Measurements from ENCODE around the gene PER2. TPM values are rescaled to one million over a fixed set of nuclear protein-coding genes. Genes with fewer than 3 reads are reported as not detected.

The PER2 gene
- total RNA-seq, 1 donor from 2014 or later: 3.7 TPM

- Mint-ChIP-seq H3K4me1 (ENCODE audit: unreplicated experiment) (no peaks in the 10 kb centered on the region), H3K36me3 (ENCODE audit: unreplicated experiment) (peaks cover 5% of the 10 kb centered on the region), H3K27me3 (ENCODE audit: unreplicated experiment) (no peaks in the 10 kb centered on the region), H3K27ac (ENCODE audit: unreplicated experiment) (no peak overlapping the region), H3K9me3 (ENCODE audit: unreplicated experiment) (no peaks in the 10 kb centered on the region), H3K4me3 (ENCODE audit: unreplicated experiment) (no peak overlapping the region)
- DNase-seq (ENCODE audit: extremely low spot score, unreplicated experiment): no peak
- TF ChIP-seq, protein P1, sequence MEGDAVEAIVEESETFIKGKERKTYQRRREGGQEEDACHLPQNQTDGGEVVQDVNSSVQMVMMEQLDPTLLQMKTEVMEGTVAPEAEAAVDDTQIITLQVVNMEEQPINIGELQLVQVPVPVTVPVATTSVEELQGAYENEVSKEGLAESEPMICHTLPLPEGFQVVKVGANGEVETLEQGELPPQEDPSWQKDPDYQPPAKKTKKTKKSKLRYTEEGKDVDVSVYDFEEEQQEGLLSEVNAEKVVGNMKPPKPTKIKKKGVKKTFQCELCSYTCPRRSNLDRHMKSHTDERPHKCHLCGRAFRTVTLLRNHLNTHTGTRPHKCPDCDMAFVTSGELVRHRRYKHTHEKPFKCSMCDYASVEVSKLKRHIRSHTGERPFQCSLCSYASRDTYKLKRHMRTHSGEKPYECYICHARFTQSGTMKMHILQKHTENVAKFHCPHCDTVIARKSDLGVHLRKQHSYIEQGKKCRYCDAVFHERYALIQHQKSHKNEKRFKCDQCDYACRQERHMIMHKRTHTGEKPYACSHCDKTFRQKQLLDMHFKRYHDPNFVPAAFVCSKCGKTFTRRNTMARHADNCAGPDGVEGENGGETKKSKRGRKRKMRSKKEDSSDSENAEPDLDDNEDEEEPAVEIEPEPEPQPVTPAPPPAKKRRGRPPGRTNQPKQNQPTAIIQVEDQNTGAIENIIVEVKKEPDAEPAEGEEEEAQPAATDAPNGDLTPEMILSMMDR (IDR thresholded peaks at IDR 0.05): no peak
Measured at GRCh38 chr2:238220892-238221521, 67.4 kb downstream of the PER2 start.

- Mint-ChIP-seq H3K4me1 (ENCODE audit: unreplicated experiment) (no peaks in the 10 kb centered on the region), H3K36me3 (ENCODE audit: unreplicated experiment) (peaks cover 1% of the 10 kb centered on the region), H3K9me3 (ENCODE audit: unreplicated experiment) (no peaks in the 10 kb centered on the region), H3K27me3 (ENCODE audit: unreplicated experiment) (peaks cover under 1% of the 10 kb centered on the region), H3K4me3 (ENCODE audit: unreplicated experiment) (no peak overlapping the region), H3K27ac (ENCODE audit: unreplicated experiment) (no peak overlapping the region)
- no peak for DNase-seq (ENCODE audit: extremely low spot score, unreplicated experiment)
- TF ChIP-seq, protein P1 (IDR thresholded peaks at IDR 0.05): no peak
Measured at GRCh38 chr2:238220274-238220891, 68.0 kb downstream of the PER2 start.

DNA sequence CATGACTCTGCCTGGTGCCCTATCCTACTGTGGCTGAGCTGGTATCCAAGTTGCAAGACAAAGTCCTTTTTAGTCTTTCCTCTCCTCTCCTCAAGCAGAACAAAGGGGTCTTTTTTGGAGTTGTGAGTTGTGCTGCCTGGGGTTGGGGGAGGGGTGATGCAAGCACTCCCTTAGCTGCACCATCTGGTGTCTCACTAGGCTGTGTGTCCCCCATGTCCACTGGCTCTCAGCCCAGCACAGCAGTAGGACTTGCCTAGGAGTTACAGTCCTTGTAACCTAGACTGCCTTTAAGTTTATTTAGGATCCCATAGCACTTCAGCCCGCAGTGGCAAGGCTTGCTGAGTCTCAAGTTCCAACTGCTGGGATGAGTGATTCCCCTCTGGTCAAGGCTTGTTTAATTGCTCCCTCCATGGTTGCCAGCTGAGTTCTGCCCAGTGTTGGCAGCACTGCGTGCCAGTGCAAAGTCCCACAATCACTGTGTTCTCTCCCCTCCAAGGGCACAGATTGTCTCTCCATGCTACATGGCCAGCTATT, 71.7 kb downstream of the PER2 start:
- Mint-ChIP-seq H3K27me3 (ENCODE audit: unreplicated experiment) (peaks cover 33% of the 10 kb centered on the region), H3K27ac (ENCODE audit: unreplicated experiment) (no peak overlapping the region), H3K36me3 (ENCODE audit: unreplicated experiment) (no peaks in the 10 kb centered on the region), H3K4me3 (ENCODE audit: unreplicated experiment) (no peak overlapping the region), H3K4me1 (ENCODE audit: unreplicated experiment) (no peaks in the 10 kb centered on the region), H3K9me3 (ENCODE audit: unreplicated experiment) (no peaks in the 10 kb centered on the region)
- TF ChIP-seq, protein P1 (IDR thresholded peaks at IDR 0.05): no peak
- no peak for DNase-seq (ENCODE audit: extremely low spot score, unreplicated experiment)

DNA sequence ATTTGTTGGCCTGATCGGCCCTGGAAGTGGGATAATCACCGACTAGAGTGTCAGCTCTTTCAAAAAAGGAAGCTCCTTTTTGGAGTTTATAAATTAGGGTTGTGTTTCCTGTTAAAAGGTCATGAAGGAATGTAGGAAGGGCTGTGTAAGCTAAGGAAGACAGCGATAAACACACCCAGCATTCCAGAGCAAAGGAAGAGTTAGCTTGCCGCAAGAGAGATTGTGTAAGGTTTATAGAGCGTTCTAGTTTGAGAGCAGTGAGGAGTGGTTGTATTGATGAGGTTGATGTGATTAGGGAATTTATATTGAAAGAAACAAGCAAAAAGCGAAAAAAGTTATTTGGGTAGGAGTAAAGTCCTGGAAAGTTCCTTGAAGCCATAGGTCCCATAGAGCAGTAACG, 81.4 kb downstream of the PER2 start:
- DNase-seq (ENCODE audit: extremely low spot score, unreplicated experiment): no peak
- Mint-ChIP-seq H3K27me3 (ENCODE audit: unreplicated experiment) (peaks cover 3% of the 10 kb centered on the region), H3K4me3 (ENCODE audit: unreplicated experiment) (no peak overlapping the region), H3K27ac (ENCODE audit: unreplicated experiment) (no peak overlapping the region), H3K9me3 (ENCODE audit: unreplicated experiment) (no peaks in the 10 kb centered on the region), H3K4me1 (ENCODE audit: unreplicated experiment) (peaks cover 6% of the 10 kb centered on the region), H3K36me3 (ENCODE audit: unreplicated experiment) (no peaks in the 10 kb centered on the region)
- TF ChIP-seq, protein P1 (IDR thresholded peaks at IDR 0.05): no peak

DNA sequence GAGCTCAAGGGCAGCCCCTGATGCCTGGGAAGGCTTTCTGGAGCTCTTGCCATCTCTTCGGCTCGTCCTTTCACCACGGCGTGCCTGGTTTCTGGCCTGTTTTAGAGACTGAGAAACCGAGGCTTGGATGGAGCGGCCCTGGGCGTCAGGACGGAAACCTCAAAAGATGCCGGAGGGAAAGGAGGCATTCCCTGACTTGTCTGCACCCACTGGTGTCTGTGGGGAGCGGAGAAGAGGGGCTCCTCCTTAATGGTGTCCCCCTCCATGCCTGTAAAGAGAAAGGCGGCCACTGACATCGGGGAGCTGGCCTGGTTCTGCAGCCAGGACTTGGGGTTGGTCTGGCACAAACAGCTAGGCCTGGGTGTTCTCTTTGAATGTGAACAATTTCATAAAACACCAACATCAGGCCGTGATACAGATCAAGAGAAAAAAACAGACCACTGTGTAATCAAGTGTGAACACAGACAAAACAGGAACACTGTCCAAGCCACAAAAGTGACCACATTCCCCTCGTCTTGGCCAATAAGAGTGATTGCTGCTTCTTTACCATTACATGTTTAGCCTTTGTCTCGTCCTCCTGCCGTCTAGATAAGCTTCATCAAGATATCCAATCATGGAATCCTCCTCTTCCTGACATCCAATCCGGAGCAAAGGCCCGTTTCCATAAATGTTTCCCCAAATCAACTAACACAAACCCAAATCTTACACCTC, 84.3 kb downstream of the PER2 start:
- Mint-ChIP-seq H3K36me3 (ENCODE audit: unreplicated experiment) (peaks cover 3% of the 10 kb centered on the region), H3K27ac (ENCODE audit: unreplicated experiment) (peak overlapping the region; percentile 78), H3K9me3 (ENCODE audit: unreplicated experiment) (no peaks in the 10 kb centered on the region), H3K27me3 (ENCODE audit: unreplicated experiment) (no peaks in the 10 kb centered on the region), H3K4me1 (ENCODE audit: unreplicated experiment) (peaks cover 27% of the 10 kb centered on the region), H3K4me3 (ENCODE audit: unreplicated experiment) (peak overlapping the region; percentile 71)
- TF ChIP-seq, protein P1 (IDR thresholded peaks at IDR 0.05): no peak
- no peak for DNase-seq (ENCODE audit: extremely low spot score, unreplicated experiment)
